GM12891 (cell line): ENCODE measurements around the gene CHCHD10.

ENCODE experiments used
- PAX5 ChIP-seq: IDR thresholded peaks from 2 replicates; pipeline ENCODE4 v1.6.1; 2011; ENCODE audit warnings: low read length, moderate library complexity, mild to moderate bottlenecking; ENCODE audit not compliant: insufficient read depth, severe bottlenecking
- POLR2A ChIP-seq: IDR thresholded peaks from 2 replicates; pipeline ENCODE4 v1.6.1; 2011; ENCODE audit warnings: low read depth, low read length, control low read depth
- POLR2AphosphoS5 ChIP-seq: IDR thresholded peaks from 2 replicates; pipeline ENCODE4 v1.6.1; 2011; ENCODE audit warnings: low read depth, low read length, control low read depth
- POU2F2 ChIP-seq: IDR thresholded peaks from 2 replicates; pipeline ENCODE4 v1.6.1; 2011; ENCODE audit warnings: low read depth, mild to moderate bottlenecking, control low read depth, low read length, moderate library complexity
- SPI1 ChIP-seq: IDR thresholded peaks from 2 replicates; pipeline ENCODE4 v1.6.1; 2011; ENCODE audit warnings: low read depth, low read length, control low read depth
- TAF1 ChIP-seq: IDR thresholded peaks from 2 replicates; pipeline ENCODE4 v1.6.1; 2011; ENCODE audit warnings: low read depth, low read length, control low read depth

DNA sequence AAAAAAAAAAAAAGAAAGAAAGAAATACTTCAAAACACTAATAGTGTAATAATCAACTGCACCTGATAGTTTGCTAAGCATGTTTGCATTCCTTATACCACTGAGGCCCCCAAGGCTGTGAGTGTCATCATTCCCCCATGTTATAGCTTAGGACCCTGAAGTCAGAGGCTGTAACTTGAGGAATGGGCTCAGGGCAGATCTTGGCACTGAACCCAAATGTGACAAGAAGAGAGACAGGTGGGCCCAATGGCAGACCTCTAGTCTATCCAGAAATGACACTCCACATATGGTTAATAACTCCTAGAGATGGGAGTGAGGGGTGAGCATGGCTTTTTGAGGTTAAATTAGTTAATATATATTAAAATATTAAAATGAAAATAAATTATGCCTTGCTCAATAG, 30.1 kb downstream of the CHCHD10 start:
- no peak for TF ChIP-seq POLR2A
- no peak for TF ChIP-seq POLR2AphosphoS5
- TF ChIP-seq TAF1, result no peak
- no peak for TF ChIP-seq SPI1
- no peak for TF ChIP-seq PAX5
- no peak for TF ChIP-seq POU2F2
